ENCODE measurements around the gene SLC5A6.

Gene SLC5A6

DNA sequence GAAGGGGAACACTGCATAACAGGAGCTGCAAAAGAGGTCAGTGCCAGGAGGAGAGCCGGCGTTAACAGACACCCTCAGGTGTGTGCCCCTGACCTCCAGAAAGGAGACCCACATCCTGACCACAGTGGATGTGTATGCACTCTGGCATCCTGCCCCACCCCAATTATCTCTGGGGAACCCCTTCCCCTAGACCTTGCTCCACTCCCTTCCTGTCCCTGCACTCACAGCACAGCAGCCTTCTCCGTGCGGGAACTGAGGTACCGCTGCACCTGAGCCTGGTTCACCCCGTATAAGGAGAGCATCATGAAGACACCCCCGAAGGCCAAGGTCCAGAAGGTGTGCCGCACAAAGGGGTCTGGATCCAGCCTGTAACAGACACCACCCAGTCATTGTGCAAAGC lies 7.5 kb downstream of the SLC5A6 start:
- no peak overlapping the region for H3K27ac ChIP-seq (ENCODE audit: extremely low read depth, low read depth, low read length)
- ChIA-PET CTCF (interaction anchor here (0.7 kb wide), 1 partner anchor 13 kb away, joined by 3 read pairs; no protein-coding TSS in a partner anchor), POLR2A (no interaction called here)
- H3K36me3 ChIP-seq (ENCODE audit: control insufficient read depth in 2 of 2, insufficient read depth in 1 of 2, low read length in 2 of 2), result peaks cover 0 to 93% of the 10 kb centered on the region in 2 experiments; a peak in 2 of 3 replicates
- H3K4me1 ChIP-seq (ENCODE audit: control insufficient read depth, insufficient read depth, low read length), result no peaks in the 10 kb centered on the region
- TF ChIP-seq ZNF837 (tag by site-specific recombination; IDR thresholded peaks at IDR 0.05), result no peak
- no peak for TF ChIP-seq ZNF175 (tag by site-specific recombination; IDR thresholded peaks at IDR 0.05)
- no peak for TF ChIP-seq KLF9 (tag by site-specific recombination; IDR thresholded peaks at IDR 0.05; ENCODE audit: low read depth)
- no peak for TF ChIP-seq ZNF10 (tag by site-specific recombination; IDR thresholded peaks at IDR 0.05)
- TF ChIP-seq ZXDB (tag by site-specific recombination; IDR thresholded peaks at IDR 0.05), result no peak
- no peak for TF ChIP-seq ZNF16 (tag by site-specific recombination; IDR thresholded peaks at IDR 0.05; ENCODE audit: low read depth)
- no peak for TF ChIP-seq ZNF223 (tag by site-specific recombination; IDR thresholded peaks at IDR 0.05)
- TF ChIP-seq ZNF830 (tag by site-specific recombination; IDR thresholded peaks at IDR 0.05; ENCODE audit: low read depth), result no peak
- no peak for TF ChIP-seq ZNF433 (tag by site-specific recombination; IDR thresholded peaks at IDR 0.05; ENCODE audit: low read depth)
- TF ChIP-seq ZNF350 (tag by site-specific recombination; IDR thresholded peaks at IDR 0.05), result no peak
- TF ChIP-seq YY1 (tag by site-specific recombination; IDR thresholded peaks at IDR 0.05), result no peak
- no peak for TF ChIP-seq ZNF610 (tag by site-specific recombination; IDR thresholded peaks at IDR 0.05; ENCODE audit: borderline replicate concordance)
- TF ChIP-seq, protein P1, sequence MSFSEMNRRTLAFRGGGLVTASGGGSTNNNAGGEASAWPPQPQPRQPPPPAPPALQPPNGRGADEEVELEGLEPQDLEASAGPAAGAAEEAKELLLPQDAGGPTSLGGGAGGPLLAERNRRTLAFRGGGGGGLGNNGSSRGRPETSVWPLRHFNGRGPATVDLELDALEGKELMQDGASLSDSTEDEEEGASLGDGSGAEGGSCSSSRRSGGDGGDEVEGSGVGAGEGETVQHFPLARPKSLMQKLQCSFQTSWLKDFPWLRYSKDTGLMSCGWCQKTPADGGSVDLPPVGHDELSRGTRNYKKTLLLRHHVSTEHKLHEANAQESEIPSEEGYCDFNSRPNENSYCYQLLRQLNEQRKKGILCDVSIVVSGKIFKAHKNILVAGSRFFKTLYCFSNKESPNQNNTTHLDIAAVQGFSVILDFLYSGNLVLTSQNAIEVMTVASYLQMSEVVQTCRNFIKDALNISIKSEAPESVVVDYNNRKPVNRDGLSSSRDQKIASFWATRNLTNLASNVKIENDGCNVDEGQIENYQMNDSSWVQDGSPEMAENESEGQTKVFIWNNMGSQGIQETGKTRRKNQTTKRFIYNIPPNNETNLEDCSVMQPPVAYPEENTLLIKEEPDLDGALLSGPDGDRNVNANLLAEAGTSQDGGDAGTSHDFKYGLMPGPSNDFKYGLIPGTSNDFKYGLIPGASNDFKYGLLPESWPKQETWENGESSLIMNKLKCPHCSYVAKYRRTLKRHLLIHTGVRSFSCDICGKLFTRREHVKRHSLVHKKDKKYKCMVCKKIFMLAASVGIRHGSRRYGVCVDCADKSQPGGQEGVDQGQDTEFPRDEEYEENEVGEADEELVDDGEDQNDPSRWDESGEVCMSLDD (tag by site-specific recombination; IDR thresholded peaks at IDR 0.05), result no peak
- TF ChIP-seq ZNF114 (tag by site-specific recombination; IDR thresholded peaks at IDR 0.05), result no peak
- TF ChIP-seq ZNF140 (tag by site-specific recombination; IDR thresholded peaks at IDR 0.05), result no peak
- TF ChIP-seq SALL2 (tag by site-specific recombination; IDR thresholded peaks at IDR 0.05; ENCODE audit: borderline replicate concordance), result no peak
- no peak for TF ChIP-seq ZNF596 (tag by site-specific recombination; IDR thresholded peaks at IDR 0.05)
- H3K4me3 ChIP-seq (ENCODE audit: low read depth, low read length), result no peak overlapping the region
- no peaks in the 10 kb centered on the region for H3K9me3 ChIP-seq (ENCODE audit: control insufficient read depth, insufficient read depth, low read depth, low read length)

DNA sequence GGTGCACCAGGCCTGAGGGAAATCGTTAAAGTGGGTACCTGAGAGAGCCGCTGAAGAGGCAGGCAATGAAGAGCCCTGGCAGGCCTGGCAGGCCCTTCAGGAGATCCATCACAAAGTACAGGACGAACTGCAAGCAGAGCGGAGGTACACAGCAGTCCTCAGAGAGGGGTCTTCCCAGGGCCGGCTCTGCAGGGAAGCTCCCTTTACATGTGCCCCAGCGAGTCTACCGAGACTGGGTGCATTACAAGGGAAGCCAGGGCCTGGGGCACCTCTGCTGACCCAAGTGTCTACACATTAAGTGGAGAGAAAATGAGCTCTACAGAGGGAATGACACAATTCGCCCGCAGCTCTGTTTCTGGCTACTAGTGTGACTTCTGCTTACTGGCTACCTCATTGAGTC lies 8.3 kb downstream of the SLC5A6 start:
- Histone ChIP-seq H3K9me3 (ENCODE audit: control insufficient read depth, insufficient read depth, low read depth, low read length) (no peaks in the 10 kb centered on the region), H3K4me3 (ENCODE audit: low read depth, low read length) (no peak overlapping the region), H3K27ac (ENCODE audit: extremely low read depth, low read depth, low read length) (no peak overlapping the region), H3K4me1 (ENCODE audit: control insufficient read depth, insufficient read depth, low read length) (no peaks in the 10 kb centered on the region), H3K36me3 (ENCODE audit: control insufficient read depth in 2 of 2, insufficient read depth in 1 of 2, low read length in 2 of 2) (peaks cover 0 to 88% of the 10 kb centered on the region in 2 experiments; a peak in 2 of 3 replicates)
- CTCF ChIA-PET, result interaction anchor here (0.7 to 1.0 kb wide), 2 partner anchors 12 to 106 kb away, joined by 3 read pairs; no protein-coding TSS in a partner anchor
- POLR2A ChIA-PET, result no interaction called here
- no peak for TF ChIP-seq ZNF248 (tag by site-specific recombination; IDR thresholded peaks at IDR 0.05)
- TF ChIP-seq GLI2 (tag by site-specific recombination; IDR thresholded peaks at IDR 0.05; ENCODE audit: borderline replicate concordance, low read depth), result no peak
- TF ChIP-seq ZSCAN23 (tag by site-specific recombination; IDR thresholded peaks at IDR 0.05), result no peak
- TF ChIP-seq, protein P2, sequence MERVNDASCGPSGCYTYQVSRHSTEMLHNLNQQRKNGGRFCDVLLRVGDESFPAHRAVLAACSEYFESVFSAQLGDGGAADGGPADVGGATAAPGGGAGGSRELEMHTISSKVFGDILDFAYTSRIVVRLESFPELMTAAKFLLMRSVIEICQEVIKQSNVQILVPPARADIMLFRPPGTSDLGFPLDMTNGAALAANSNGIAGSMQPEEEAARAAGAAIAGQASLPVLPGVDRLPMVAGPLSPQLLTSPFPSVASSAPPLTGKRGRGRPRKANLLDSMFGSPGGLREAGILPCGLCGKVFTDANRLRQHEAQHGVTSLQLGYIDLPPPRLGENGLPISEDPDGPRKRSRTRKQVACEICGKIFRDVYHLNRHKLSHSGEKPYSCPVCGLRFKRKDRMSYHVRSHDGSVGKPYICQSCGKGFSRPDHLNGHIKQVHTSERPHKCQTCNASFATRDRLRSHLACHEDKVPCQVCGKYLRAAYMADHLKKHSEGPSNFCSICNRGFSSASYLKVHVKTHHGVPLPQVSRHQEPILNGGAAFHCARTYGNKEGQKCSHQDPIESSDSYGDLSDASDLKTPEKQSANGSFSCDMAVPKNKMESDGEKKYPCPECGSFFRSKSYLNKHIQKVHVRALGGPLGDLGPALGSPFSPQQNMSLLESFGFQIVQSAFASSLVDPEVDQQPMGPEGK (tag by site-specific recombination; IDR thresholded peaks at IDR 0.05), result no peak
- TF ChIP-seq ZNF747 (tag by site-specific recombination; IDR thresholded peaks at IDR 0.05), result no peak
- TF ChIP-seq, protein P3, sequence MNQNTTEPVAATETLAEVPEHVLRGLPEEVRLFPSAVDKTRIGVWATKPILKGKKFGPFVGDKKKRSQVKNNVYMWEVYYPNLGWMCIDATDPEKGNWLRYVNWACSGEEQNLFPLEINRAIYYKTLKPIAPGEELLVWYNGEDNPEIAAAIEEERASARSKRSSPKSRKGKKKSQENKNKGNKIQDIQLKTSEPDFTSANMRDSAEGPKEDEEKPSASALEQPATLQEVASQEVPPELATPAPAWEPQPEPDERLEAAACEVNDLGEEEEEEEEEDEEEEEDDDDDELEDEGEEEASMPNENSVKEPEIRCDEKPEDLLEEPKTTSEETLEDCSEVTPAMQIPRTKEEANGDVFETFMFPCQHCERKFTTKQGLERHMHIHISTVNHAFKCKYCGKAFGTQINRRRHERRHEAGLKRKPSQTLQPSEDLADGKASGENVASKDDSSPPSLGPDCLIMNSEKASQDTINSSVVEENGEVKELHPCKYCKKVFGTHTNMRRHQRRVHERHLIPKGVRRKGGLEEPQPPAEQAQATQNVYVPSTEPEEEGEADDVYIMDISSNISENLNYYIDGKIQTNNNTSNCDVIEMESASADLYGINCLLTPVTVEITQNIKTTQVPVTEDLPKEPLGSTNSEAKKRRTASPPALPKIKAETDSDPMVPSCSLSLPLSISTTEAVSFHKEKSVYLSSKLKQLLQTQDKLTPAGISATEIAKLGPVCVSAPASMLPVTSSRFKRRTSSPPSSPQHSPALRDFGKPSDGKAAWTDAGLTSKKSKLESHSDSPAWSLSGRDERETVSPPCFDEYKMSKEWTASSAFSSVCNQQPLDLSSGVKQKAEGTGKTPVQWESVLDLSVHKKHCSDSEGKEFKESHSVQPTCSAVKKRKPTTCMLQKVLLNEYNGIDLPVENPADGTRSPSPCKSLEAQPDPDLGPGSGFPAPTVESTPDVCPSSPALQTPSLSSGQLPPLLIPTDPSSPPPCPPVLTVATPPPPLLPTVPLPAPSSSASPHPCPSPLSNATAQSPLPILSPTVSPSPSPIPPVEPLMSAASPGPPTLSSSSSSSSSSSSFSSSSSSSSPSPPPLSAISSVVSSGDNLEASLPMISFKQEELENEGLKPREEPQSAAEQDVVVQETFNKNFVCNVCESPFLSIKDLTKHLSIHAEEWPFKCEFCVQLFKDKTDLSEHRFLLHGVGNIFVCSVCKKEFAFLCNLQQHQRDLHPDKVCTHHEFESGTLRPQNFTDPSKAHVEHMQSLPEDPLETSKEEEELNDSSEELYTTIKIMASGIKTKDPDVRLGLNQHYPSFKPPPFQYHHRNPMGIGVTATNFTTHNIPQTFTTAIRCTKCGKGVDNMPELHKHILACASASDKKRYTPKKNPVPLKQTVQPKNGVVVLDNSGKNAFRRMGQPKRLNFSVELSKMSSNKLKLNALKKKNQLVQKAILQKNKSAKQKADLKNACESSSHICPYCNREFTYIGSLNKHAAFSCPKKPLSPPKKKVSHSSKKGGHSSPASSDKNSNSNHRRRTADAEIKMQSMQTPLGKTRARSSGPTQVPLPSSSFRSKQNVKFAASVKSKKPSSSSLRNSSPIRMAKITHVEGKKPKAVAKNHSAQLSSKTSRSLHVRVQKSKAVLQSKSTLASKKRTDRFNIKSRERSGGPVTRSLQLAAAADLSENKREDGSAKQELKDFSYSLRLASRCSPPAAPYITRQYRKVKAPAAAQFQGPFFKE (tag by site-specific recombination; IDR thresholded peaks at IDR 0.05; ENCODE audit: borderline replicate concordance), result no peak
- no peak for TF ChIP-seq ZNF48 (tag by site-specific recombination; IDR thresholded peaks at IDR 0.05)
